MCF 10A (cell line): ENCODE measurements around the gene PDCD6IP. TPM values are rescaled to one million over a fixed set of nuclear protein-coding genes. Genes with fewer than 3 reads are reported as not detected.

ENCODE experiments used
- BruUV-seq: library from RNA; stranded (reverse); fragments of 400-500 nt; replicated peaks from 2 replicates; lab custom pipeline; 2021; lab: Mats Ljungman, UMichigan
- CTCF ChIA-PET: fragments of 300-600 bp; sonication (Branson Sonifier 250); formaldehyde crosslinking; extraction: SDS; loops from one replicate; lab custom pipeline; 2021; ENCODE audit warnings: antibody characterized with exemption, inconsistent platforms; lab: Yijun Ruan, JAX
- POLR2A ChIA-PET: fragments of 300-600, 350-650 bp; sonication (Branson Sonifier 250); formaldehyde crosslinking; extraction: SDS; loops from one replicate; lab custom pipeline; 2020; ENCODE audit warnings: antibody characterized with exemption, inconsistent platforms; lab: Yijun Ruan, JAX
- DNase-seq: peaks from one replicate; pipeline ENCODE4 v3.0.0-alpha.2; 2018; ENCODE audit not compliant: unreplicated experiment
- H3K27ac Mint-ChIP-seq: one replicate; pipeline ENCODE4 v1.8.0; 2022; ENCODE audit warnings: mild to moderate bottlenecking, low read depth, mixed read lengths; ENCODE audit not compliant: unreplicated experiment
- H3K27me3 Mint-ChIP-seq: one replicate; pipeline ENCODE4 v1.8.0; 2022; ENCODE audit warnings: mixed read lengths; ENCODE audit not compliant: insufficient read depth, unreplicated experiment
- H3K36me3 Mint-ChIP-seq: one replicate; pipeline ENCODE4 v1.8.0; 2022; ENCODE audit warnings: mild to moderate bottlenecking, moderate library complexity, mixed read lengths; ENCODE audit not compliant: insufficient read depth, unreplicated experiment
- H3K4me1 Mint-ChIP-seq: one replicate; pipeline ENCODE4 v1.8.0; 2022; ENCODE audit warnings: mixed read lengths; ENCODE audit not compliant: insufficient read depth, unreplicated experiment
- H3K4me3 Mint-ChIP-seq: one replicate; pipeline ENCODE4 v1.8.0; 2022; ENCODE audit warnings: mild to moderate bottlenecking, moderate library complexity, mixed read lengths; ENCODE audit not compliant: unreplicated experiment
- H3K9me3 Mint-ChIP-seq: one replicate; pipeline ENCODE4 v1.8.0; 2022; ENCODE audit warnings: mixed read lengths; ENCODE audit not compliant: unreplicated experiment
- CTCF ChIP-seq: fragments of 200-600 bp; IDR thresholded peaks from one replicate; pipeline ENCODE4 v1.8.0; 2022; ENCODE audit warnings: antibody characterized with exemption, mild to moderate bottlenecking; ENCODE audit not compliant: unreplicated experiment
- intact Hi-C: fragments of 100-400 bp; cut with micrococcal nuclease; formaldehyde crosslinking; loops from 2 replicates; pipeline ENCODE4 v1.14.1; 2022
- total RNA-seq: library from RNA; stranded (reverse); gene quantifications from 2 replicates; pipeline ENCODE4 v1.2.3, GENCODE V29; 2022

Gene PDCD6IP
- total RNA-seq, 1 experiment from 2014 or later = 286 TPM

DNA sequence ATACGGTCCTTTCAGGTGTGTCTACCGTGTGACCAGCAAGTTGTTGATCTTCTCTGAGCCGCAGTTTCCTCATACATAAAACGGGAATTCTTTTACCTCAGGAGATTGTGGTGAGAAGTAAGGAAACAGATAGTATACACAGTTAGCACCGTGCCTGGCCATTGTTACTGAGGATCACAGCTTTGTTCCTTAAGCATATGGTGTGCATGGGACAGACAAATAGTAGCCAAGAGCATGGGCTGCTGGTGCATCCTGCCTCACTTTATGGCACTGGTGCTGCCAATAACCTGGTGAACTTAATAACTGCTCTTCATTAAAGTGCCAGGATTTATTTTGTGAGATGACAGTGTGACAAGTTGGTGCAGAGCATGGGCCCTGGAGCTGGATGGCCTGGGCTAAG, 86.3 kb downstream of the PDCD6IP start:
- H3K36me3 Mint-ChIP-seq = no peaks in the 10 kb centered on the region
- POLR2A ChIA-PET = interaction anchor here (2.8 kb wide), 1 partner anchor 799 kb away, joined by 10 read pairs; no protein-coding TSS in a partner anchor
- no peaks in the 10 kb centered on the region for H3K9me3 Mint-ChIP-seq
- peaks cover 9% of the 10 kb centered on the region for H3K4me1 Mint-ChIP-seq
- H3K4me3 Mint-ChIP-seq = no peak overlapping the region
- no peak for TF ChIP-seq CTCF
- no TSS peak for BruUV-seq
- no peak for DNase-seq
- peaks cover 32% of the 10 kb centered on the region for H3K27me3 Mint-ChIP-seq
- no peak overlapping the region for H3K27ac Mint-ChIP-seq
- intact Hi-C loops = no loop called here
- CTCF ChIA-PET = interaction anchor here (0.7 to 12.9 kb wide), 14 partner anchors 8 to 1300 kb away, joined by 3 to 253 read pairs (median 4); no protein-coding TSS in a partner anchor

DNA sequence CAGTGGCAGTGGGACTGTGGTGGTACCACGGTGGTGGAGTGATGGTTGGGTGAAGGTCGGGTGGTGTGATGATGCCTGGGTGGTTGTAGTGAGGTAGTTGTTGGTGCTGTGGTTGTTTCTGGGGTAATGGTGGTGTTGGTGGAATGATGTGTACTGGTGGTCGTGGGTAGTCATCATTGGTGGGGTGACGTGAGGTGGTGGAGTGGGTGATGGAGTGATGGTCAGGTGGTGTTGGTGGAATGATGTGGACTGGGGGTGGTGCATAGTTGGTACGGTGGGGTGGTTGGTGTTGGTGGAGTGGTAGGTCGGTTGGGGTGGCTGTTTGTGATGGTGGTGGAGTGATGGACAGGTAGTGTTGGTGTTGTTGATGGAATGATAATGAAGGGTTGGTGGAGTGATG, 87.1 kb downstream of the PDCD6IP start:
- TF ChIP-seq CTCF = no peak
- intact Hi-C loops = no loop called here

DNA sequence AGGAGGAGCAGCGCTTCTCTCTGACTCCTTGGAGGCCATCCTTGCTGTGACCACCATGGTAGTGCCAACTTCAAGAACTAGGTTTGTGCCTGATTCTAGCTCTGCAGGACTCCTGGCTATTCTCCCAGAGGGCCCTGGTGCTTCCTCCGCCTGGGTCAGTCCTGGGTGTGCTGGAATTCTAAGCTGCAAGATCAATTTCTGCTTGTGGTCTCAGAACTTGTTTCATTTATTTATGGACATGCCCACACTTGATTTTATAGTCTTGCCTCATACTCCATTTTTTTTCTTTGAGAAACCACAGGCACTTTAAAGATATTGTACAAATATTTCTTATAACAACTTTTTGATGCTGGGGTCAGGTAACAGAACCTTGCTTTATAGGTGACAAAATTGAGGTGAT, 87.6 kb downstream of the PDCD6IP start:
- Mint-ChIP-seq H3K4me1 (peaks cover 9% of the 10 kb centered on the region), H3K36me3 (no peaks in the 10 kb centered on the region), H3K9me3 (no peaks in the 10 kb centered on the region), H3K27me3 (peaks cover 33% of the 10 kb centered on the region), H3K27ac (no peak overlapping the region), H3K4me3 (no peak overlapping the region)
- intact Hi-C loops = no loop called here
- DNase-seq = peak; percentile 21
- CTCF ChIA-PET = interaction anchor here (1.1 to 12.9 kb wide), 4 partner anchors 10 to 799 kb away, joined by 3 to 253 read pairs (median 21); no protein-coding TSS in a partner anchor
- BruUV-seq = no TSS peak
- no peak for TF ChIP-seq CTCF
- POLR2A ChIA-PET = interaction anchor here (0.7 kb wide), 1 partner anchor 11 kb away, joined by 3 read pairs; no protein-coding TSS in a partner anchor

More for the DNA sequence above, 87.1 kb downstream of the PDCD6IP start:
- H3K27ac Mint-ChIP-seq = no peak overlapping the region
- H3K27me3 Mint-ChIP-seq = peaks cover 33% of the 10 kb centered on the region
- ChIA-PET CTCF (interaction anchor here (1.0 to 12.9 kb wide), 7 partner anchors 7 to 1299 kb away, joined by 3 to 253 read pairs (median 27); no protein-coding TSS in a partner anchor), POLR2A (no interaction called here)
- H3K9me3 Mint-ChIP-seq = no peaks in the 10 kb centered on the region
- H3K4me3 Mint-ChIP-seq = no peak overlapping the region
- BruUV-seq = no TSS peak
- no peaks in the 10 kb centered on the region for H3K36me3 Mint-ChIP-seq
- no peak for DNase-seq
- peaks cover 9% of the 10 kb centered on the region for H3K4me1 Mint-ChIP-seq

GRCh38 chr3:33887478-33887877, 89.0 kb downstream of the PDCD6IP start:
- Mint-ChIP-seq H3K36me3 (no peaks in the 10 kb centered on the region), H3K9me3 (no peaks in the 10 kb centered on the region), H3K4me1 (peaks cover 9% of the 10 kb centered on the region), H3K27ac (no peak overlapping the region), H3K27me3 (peaks cover 33% of the 10 kb centered on the region), H3K4me3 (no peak overlapping the region)
- POLR2A ChIA-PET = no interaction called here
- CTCF ChIA-PET = interaction anchor here (0.6 to 12.9 kb wide), 4 partner anchors 9 to 797 kb away, joined by 3 to 253 read pairs (median 4); no protein-coding TSS in a partner anchor
- no peak for TF ChIP-seq CTCF
- no TSS peak for BruUV-seq
- intact Hi-C loops = no loop called here
- DNase-seq = no peak
